H1 (cell line): ENCODE results near the gene TTC9. TPM values are rescaled to one million over a fixed set of nuclear protein-coding genes. Genes with fewer than 3 reads are reported as not detected.

Source experiments
- HDAC6 ChIP-seq: IDR thresholded peaks from one replicate; pipeline ENCODE4 v1.7.1; 2012; ENCODE audit warnings: low read depth, mild to moderate bottlenecking, inconsistent platforms, low read length, moderate library complexity
- KDM1A ChIP-seq: fragments of 200-600, 300-600 bp; sonication (generic); IDR thresholded peaks from 2 replicates; pipeline ENCODE4 v1.7.1; 2016; ENCODE audit warnings: mild to moderate bottlenecking, low read length, borderline replicate concordance
- MAFK ChIP-seq: IDR thresholded peaks from 2 replicates; pipeline ENCODE4 v1.6.1; 2012; ENCODE audit warnings: low read depth, mild to moderate bottlenecking, improper control_type of control experiment, low read length
- NRF1 ChIP-seq: IDR thresholded peaks from 2 replicates; pipeline ENCODE4 v1.6.1; 2011; ENCODE audit warnings: mild to moderate bottlenecking, low read depth, low read length, improper control_type of control experiment
- SIN3A ChIP-seq, 2 experiments: IDR thresholded peaks in 1 of 2; conservative IDR thresholded peaks in 1 of 2; 2 replicates each; pipeline ENCODE4 v1.6.1; 2011 to 2012; ENCODE audit warnings: low read length in 2 of 2, improper control_type of control experiment in 1 of 2, low read depth in 1 of 2, mild to moderate bottlenecking in 1 of 2
- SP2 ChIP-seq: IDR thresholded peaks from 2 replicates; pipeline ENCODE4 v1.6.1; 2012; ENCODE audit warnings: mild to moderate bottlenecking, low read length, inconsistent platforms
- polyA plus RNA-seq, 7 experiments: library from polyadenylated mRNA; depleted of rRNA in 3 of 7; stranded (reverse) in 5 of 7; unstranded in 2 of 7; fragments of >200 nt in 5 of 7; fragments of 200-250 nt in 2 of 7; gene quantifications; 1 replicate in 5 of 7; 2 replicates in 1 of 7; 4 replicates in 1 of 7; pipeline versions ENCODE4 v1.2.1 to v1.2.3, GENCODE V29; 2011 to 2013; ENCODE audit warnings: missing spikeins in 2 of 7, mixed read lengths in 2 of 7
- total RNA-seq: library from RNA; stranded (reverse); fragmentation: NEBNext Ultra II Directional; extraction: Animal tissue kit (Norgen Biotek cat#: 25700); gene quantifications from 2 replicates; pipeline ENCODE4 v1.2.1, GENCODE V29; 2021

The TTC9 gene
- total and polyA plus RNA-seq, 2 of the 8 experiments (the other 6 are each of a cell fraction or from before 2014, with no cell fraction given) = 21.0 to 29.5 TPM

- TF ChIP-seq SIN3A (conservative IDR thresholded peaks at IDR 0.05 in 1 of 2, IDR thresholded peaks at IDR 0.05 in 1 of 2; ENCODE audit: low read depth in 1 of 2, low read length in 2 of 2) = no peak; a peak in 1 of 4 replicates
- TF ChIP-seq HDAC6 = no peak
- no peak for TF ChIP-seq NRF1
- TF ChIP-seq SP2 = no peak
- TF ChIP-seq MAFK = 0 out of 2 replicates have a peak, but pooled peaks have one; percentile 3
- TF ChIP-seq KDM1A = no peak
Observed at GRCh38 chr14:70685474-70686197, 43.9 kb downstream of the TTC9 start (continued).
